NCI-H2171 (cell line): ENCODE results near the gene MROH2A.
"Not testable (repeated sequence)": the region's sequence is repeated elsewhere in the genome, so short reads cannot be mapped to it uniquely, and the experiment has no call there.

ENCODE experiments used
- DNase-seq: peaks from one replicate; lab custom pipeline; 2025; lab: John Stamatoyannopoulos, UW

Gene MROH2A

DNA sequence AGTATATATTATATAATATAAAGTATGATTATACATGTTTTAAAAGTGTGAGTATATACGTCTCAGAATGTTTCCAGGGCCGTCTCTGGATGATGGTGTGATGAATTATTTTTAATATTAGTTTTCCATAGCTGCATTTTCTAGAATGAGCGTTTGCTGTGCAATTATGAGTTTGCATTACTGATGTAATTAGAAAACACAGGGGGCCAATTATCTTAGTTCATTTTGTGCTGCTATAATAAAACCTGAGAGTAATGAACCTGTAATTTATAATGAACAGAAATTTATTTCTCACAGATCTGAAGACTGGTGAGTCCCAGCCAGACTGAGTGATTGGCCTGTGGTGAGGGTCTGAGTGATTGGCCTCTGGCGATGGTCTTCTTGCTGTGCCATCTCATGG lies 80.2 kb downstream of the MROH2A start:
- DNase-seq: no peak

GRCh38 chr2:233862261-233862768 lies 84.2 kb downstream of the MROH2A start:
- DNase-seq: no peak

- no peak for DNase-seq
These were observed 87.7 kb downstream of the MROH2A start for GRCh38 chr2:233865838-233866237.

GRCh38 chr2:233866479-233866878 lies 88.3 kb downstream of the MROH2A start:
- no peak for DNase-seq

GRCh38 chr2:233867993-233868532 lies 89.9 kb downstream of the MROH2A start, which contains the start of gene MSL3B:
Gene MSL3B, minus strand, starts transcription at chr2:233868386.
- DNase-seq: peak; percentile 48

GRCh38 chr2:233871432-233871831 lies 93.3 kb downstream of the MROH2A start:
- no peak for DNase-seq

GRCh38 chr2:233872125-233872524 lies 94.0 kb downstream of the MROH2A start:
- DNase-seq: not testable (repeated sequence)

GRCh38 chr2:233882353-233882752 lies 104.2 kb downstream of the MROH2A start:
- DNase-seq: no peak
